HEK293 (cell line): Measurements from ENCODE around the gene TNIK.

ENCODE experiments used
- CTCF ChIA-PET: fragments of 350-600 bp; formaldehyde crosslinking; extraction: SDS; loops from one replicate; lab custom pipeline; 2021; ENCODE audit warnings: antibody characterized with exemption; lab: Yijun Ruan, JAX
- POLR2A ChIA-PET: fragments of 300-600 bp; formaldehyde crosslinking; extraction: SDS; loops from one replicate; lab custom pipeline; 2020; ENCODE audit warnings: antibody characterized with exemption, inconsistent platforms; lab: Yijun Ruan, JAX
- H3K27ac ChIP-seq: fragments of 200-500 bp; sonication (Bioruptor generic); 2 replicates; pipeline ENCODE4 v1.5.1; 2014; ENCODE audit warnings: low read depth, low read length, control low read depth, inconsistent platforms; ENCODE audit errors: extremely low read depth
- H3K36me3 ChIP-seq, 2 experiments: fragments of 200-500 bp in 1 of 2; sonication (Bioruptor generic) in 1 of 2; 1 replicate in 1 of 2; 2 replicates in 1 of 2; pipeline ENCODE4 v1.5.1; 2014 to 2017; ENCODE audit warnings: inconsistent platforms in 2 of 2, low read length in 2 of 2; ENCODE audit not compliant: control insufficient read depth in 2 of 2, insufficient read depth in 1 of 2
- H3K4me1 ChIP-seq: fragments of 200-500 bp; sonication (Bioruptor generic); 2 replicates; pipeline ENCODE4 v1.5.1; 2014; ENCODE audit warnings: mild to moderate bottlenecking, low read length, inconsistent platforms; ENCODE audit not compliant: control insufficient read depth, insufficient read depth
- H3K4me3 ChIP-seq: 2 replicates; pipeline ENCODE4 v1.5.1; 2011; ENCODE audit warnings: low read depth, mild to moderate bottlenecking, control low read depth, low read length, moderate library complexity
- H3K9me3 ChIP-seq: fragments of 200-500 bp; sonication (Bioruptor generic); 2 replicates; pipeline ENCODE4 v1.5.1; 2014; ENCODE audit warnings: low read depth, low read length, inconsistent platforms; ENCODE audit not compliant: control insufficient read depth, insufficient read depth
- AEBP2 ChIP-seq: fragments of 450-650 bp; formaldehyde crosslinking; IDR thresholded peaks from 2 replicates; pipeline ENCODE4 v1.5.1; 2016; ENCODE audit warnings: missing biosample characterization, missing genetic modification characterization, borderline replicate concordance
- CTCF ChIP-seq: fragments of 450-650 bp; formaldehyde crosslinking; IDR thresholded peaks from 2 replicates; pipeline ENCODE4 v1.5.1; 2016; ENCODE audit warnings: missing biosample characterization, missing genetic modification characterization
- FEZF1 ChIP-seq: fragments of 450-650 bp; formaldehyde crosslinking; IDR thresholded peaks from 2 replicates; pipeline ENCODE4 v1.5.1; 2016; ENCODE audit warnings: missing biosample characterization, missing genetic modification characterization
- GLIS1 ChIP-seq: fragments of 450-650 bp; formaldehyde crosslinking; IDR thresholded peaks from 2 replicates; pipeline ENCODE4 v1.5.1; 2016; ENCODE audit warnings: missing biosample characterization, missing genetic modification characterization
- PBX3 ChIP-seq: sonication (generic); formaldehyde crosslinking; IDR thresholded peaks from 2 replicates; pipeline ENCODE4 v1.8.1; 2022; ENCODE audit warnings: mild to moderate bottlenecking, moderate library complexity, missing genetic modification reagents
- PRDM10 ChIP-seq: fragments of 450-650 bp; formaldehyde crosslinking; IDR thresholded peaks from 2 replicates; pipeline ENCODE4 v1.5.1; 2016; ENCODE audit warnings: missing biosample characterization, missing genetic modification characterization
- ZBTB10 ChIP-seq: fragments of 450-650 bp; formaldehyde crosslinking; IDR thresholded peaks from 2 replicates; pipeline ENCODE4 v1.5.1; 2016; ENCODE audit warnings: missing biosample characterization, missing genetic modification characterization
- ZBTB48 ChIP-seq: fragments of 450-650 bp; formaldehyde crosslinking; IDR thresholded peaks from 2 replicates; pipeline ENCODE4 v1.5.1; 2016; ENCODE audit warnings: missing biosample characterization, missing genetic modification characterization
- ZNF10 ChIP-seq: fragments of 450-650 bp; formaldehyde crosslinking; IDR thresholded peaks from 2 replicates; pipeline ENCODE4 v1.5.1; 2017; ENCODE audit warnings: missing biosample characterization, missing genetic modification characterization
- ZNF114 ChIP-seq: fragments of 450-650 bp; formaldehyde crosslinking; IDR thresholded peaks from 2 replicates; pipeline ENCODE4 v1.5.0; 2017; ENCODE audit warnings: missing biosample characterization, missing genetic modification characterization
- ZNF146 ChIP-seq: fragments of 450-650 bp; formaldehyde crosslinking; IDR thresholded peaks from 2 replicates; pipeline ENCODE4 v1.5.1; 2016; ENCODE audit warnings: missing biosample characterization, missing genetic modification characterization
- ZNF302 ChIP-seq: fragments of 450-650 bp; formaldehyde crosslinking; IDR thresholded peaks from 2 replicates; pipeline ENCODE4 v1.5.1; 2016; ENCODE audit warnings: missing biosample characterization, missing genetic modification characterization, low read depth
- ZNF544 ChIP-seq: fragments of 450-650 bp; formaldehyde crosslinking; IDR thresholded peaks from 2 replicates; pipeline ENCODE4 v1.5.0; 2017; ENCODE audit warnings: missing biosample characterization, missing genetic modification characterization
- ZNF560 ChIP-seq: fragments of 450-650 bp; formaldehyde crosslinking; IDR thresholded peaks from 2 replicates; pipeline ENCODE4 v1.5.1; 2017; ENCODE audit warnings: missing biosample characterization, missing genetic modification characterization, borderline replicate concordance
- ZNF561 ChIP-seq: fragments of 450-650 bp; IDR thresholded peaks from 2 replicates; pipeline ENCODE4 v1.5.1; 2018; ENCODE audit warnings: missing biosample characterization, missing genetic modification characterization, borderline replicate concordance
- ZNF580 ChIP-seq: fragments of 450-650 bp; formaldehyde crosslinking; IDR thresholded peaks from 2 replicates; pipeline ENCODE4 v1.5.1; 2016; ENCODE audit warnings: missing biosample characterization, missing genetic modification characterization
- ZNF645 ChIP-seq: fragments of 450-650 bp; formaldehyde crosslinking; IDR thresholded peaks from 2 replicates; pipeline ENCODE4; 2016; ENCODE audit warnings: missing biosample characterization, missing genetic modification characterization
- ZNF701 ChIP-seq: fragments of 450-650 bp; formaldehyde crosslinking; IDR thresholded peaks from 2 replicates; pipeline ENCODE4 v1.5.1; 2016; ENCODE audit warnings: missing biosample characterization, missing genetic modification characterization
- ZNF791 ChIP-seq: fragments of 450-650 bp; formaldehyde crosslinking; IDR thresholded peaks from 2 replicates; pipeline ENCODE4 v1.5.1; 2016; ENCODE audit warnings: missing biosample characterization, missing genetic modification characterization

TNIK gene

GRCh38 chr3:171250444-171250843 is 209.8 kb downstream of the TNIK start:
- ChIA-PET POLR2A (interaction anchor here (0.5 kb wide), 1 partner anchor 42 kb away, joined by 4 read pairs; no protein-coding TSS in a partner anchor), CTCF (no interaction called here)

GRCh38 chr3:171249245-171249644 is 211.0 kb downstream of the TNIK start:
- Histone ChIP-seq H3K9me3 (no peaks in the 10 kb centered on the region), H3K36me3 (no peaks in the 10 kb centered on the region), H3K27ac (no peak overlapping the region), H3K4me3 (no peak overlapping the region), H3K4me1 (peaks cover 3% of the 10 kb centered on the region; the same call in 1 of the 2 replicates)
- no peak for TF ChIP-seq ZNF10
- no peak for TF ChIP-seq PBX3 (CRISPR knock-in tag)
- TF ChIP-seq ZBTB10 (tag by site-specific recombination), result no peak
- no peak for TF ChIP-seq PRDM10 (tag by site-specific recombination)
- TF ChIP-seq ZNF580, result no peak
- no peak for TF ChIP-seq ZNF146 (tag by site-specific recombination)
- TF ChIP-seq AEBP2 (tag by site-specific recombination), result no peak
- TF ChIP-seq GLIS1 (tag by site-specific recombination), result no peak
- no peak for TF ChIP-seq ZNF560 (tag by site-specific recombination)
- no peak for TF ChIP-seq ZNF114 (tag by site-specific recombination)
- TF ChIP-seq ZNF701 (tag by site-specific recombination), result no peak
- TF ChIP-seq ZNF791, result no peak
- ChIA-PET POLR2A (no interaction called here), CTCF (no interaction called here)

More at GRCh38 chr3:171250444-171250843, 209.8 kb downstream of the TNIK start:
- Histone ChIP-seq H3K36me3 (no peaks in the 10 kb centered on the region), H3K27ac (no peak overlapping the region), H3K4me3 (no peak overlapping the region), H3K9me3 (no peaks in the 10 kb centered on the region), H3K4me1 (peaks cover 3% of the 10 kb centered on the region; the same call in 1 of the 2 replicates)
- TF ChIP-seq ZNF544 (no peak), ZBTB48 (tag by site-specific recombination) (no peak), FEZF1 (tag by site-specific recombination) (no peak), CTCF (tag by site-specific recombination) (no peak), ZNF645 (tag by site-specific recombination) (no peak), ZNF561 (tag by site-specific recombination) (no peak), ZNF302 (tag by site-specific recombination) (no peak)
